ENCODE data around the gene TNFSF11.

Gene TNFSF11

GRCh38 chr13:42650506-42650905, 76.6 kb downstream of the TNFSF11 start:
- TF ChIP-seq, protein P1, sequence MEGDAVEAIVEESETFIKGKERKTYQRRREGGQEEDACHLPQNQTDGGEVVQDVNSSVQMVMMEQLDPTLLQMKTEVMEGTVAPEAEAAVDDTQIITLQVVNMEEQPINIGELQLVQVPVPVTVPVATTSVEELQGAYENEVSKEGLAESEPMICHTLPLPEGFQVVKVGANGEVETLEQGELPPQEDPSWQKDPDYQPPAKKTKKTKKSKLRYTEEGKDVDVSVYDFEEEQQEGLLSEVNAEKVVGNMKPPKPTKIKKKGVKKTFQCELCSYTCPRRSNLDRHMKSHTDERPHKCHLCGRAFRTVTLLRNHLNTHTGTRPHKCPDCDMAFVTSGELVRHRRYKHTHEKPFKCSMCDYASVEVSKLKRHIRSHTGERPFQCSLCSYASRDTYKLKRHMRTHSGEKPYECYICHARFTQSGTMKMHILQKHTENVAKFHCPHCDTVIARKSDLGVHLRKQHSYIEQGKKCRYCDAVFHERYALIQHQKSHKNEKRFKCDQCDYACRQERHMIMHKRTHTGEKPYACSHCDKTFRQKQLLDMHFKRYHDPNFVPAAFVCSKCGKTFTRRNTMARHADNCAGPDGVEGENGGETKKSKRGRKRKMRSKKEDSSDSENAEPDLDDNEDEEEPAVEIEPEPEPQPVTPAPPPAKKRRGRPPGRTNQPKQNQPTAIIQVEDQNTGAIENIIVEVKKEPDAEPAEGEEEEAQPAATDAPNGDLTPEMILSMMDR (conservative IDR thresholded peaks at IDR 0.05): no peak
- TF ChIP-seq ZFX (IDR thresholded peaks at IDR 0.05): no peak
- H3K27ac ChIP-seq: no peak overlapping the region

GRCh38 chr13:42651936-42652641, 78.1 kb downstream of the TNFSF11 start:
- no peak for TF ChIP-seq ZFX (IDR thresholded peaks at IDR 0.05)
- TF ChIP-seq, protein P1 (conservative IDR thresholded peaks at IDR 0.05): no peak
- no peak overlapping the region for H3K27ac ChIP-seq

- no peak overlapping the region for H3K27ac ChIP-seq
- TF ChIP-seq, protein P1 (conservative IDR thresholded peaks at IDR 0.05): no peak
- TF ChIP-seq ZFX (IDR thresholded peaks at IDR 0.05): no peak
Measured at GRCh38 chr13:42652642-42653415, 78.9 kb downstream of the TNFSF11 start.

DNA sequence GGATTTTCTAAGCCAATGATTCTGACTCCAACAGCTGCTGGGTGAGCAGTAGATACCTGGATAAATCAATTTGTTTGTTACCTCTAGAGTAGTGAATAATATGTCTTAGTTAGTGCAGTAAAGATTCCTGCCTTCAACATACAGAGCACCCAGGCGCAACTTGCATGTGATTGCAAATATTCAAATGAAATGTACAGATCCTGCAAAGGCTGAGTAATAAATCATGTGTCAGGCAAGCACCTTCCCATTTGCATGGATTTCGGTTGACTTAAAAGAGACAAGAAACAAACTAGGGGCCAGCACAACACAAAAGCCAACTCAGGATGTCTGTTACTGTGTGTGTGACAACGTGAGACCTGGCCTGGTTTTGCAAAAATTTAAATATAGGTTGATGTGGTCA, 79.7 kb downstream of the TNFSF11 start:
- TF ChIP-seq, protein P1 (conservative IDR thresholded peaks at IDR 0.05): no peak
- TF ChIP-seq ZFX (IDR thresholded peaks at IDR 0.05): no peak
- no peak overlapping the region for H3K27ac ChIP-seq

DNA sequence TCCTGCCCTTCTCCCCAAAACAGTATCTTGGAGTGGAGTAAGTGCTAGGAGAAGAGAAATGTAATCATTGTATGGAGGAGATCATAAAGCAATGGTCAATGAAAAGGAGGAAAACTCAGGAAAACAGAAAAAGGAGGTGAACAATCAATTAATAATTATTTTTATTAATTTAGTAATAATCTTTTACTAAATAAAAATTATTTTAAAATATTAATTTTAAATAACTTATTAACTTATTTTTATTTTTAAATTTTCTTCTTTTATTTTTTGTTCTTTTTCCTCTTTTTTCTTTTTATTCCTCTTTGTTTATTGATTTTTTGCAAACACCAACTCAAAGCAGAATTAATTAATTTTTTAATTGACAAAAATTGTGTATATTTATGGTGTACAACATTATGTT, 80.3 kb downstream of the TNFSF11 start:
- no peak overlapping the region for H3K27ac ChIP-seq
- TF ChIP-seq, protein P1 (conservative IDR thresholded peaks at IDR 0.05): no peak
- no peak for TF ChIP-seq ZFX (IDR thresholded peaks at IDR 0.05)

- no peak overlapping the region for H3K27ac ChIP-seq
- TF ChIP-seq, protein P1 (conservative IDR thresholded peaks at IDR 0.05): no peak
- TF ChIP-seq ZFX (IDR thresholded peaks at IDR 0.05): no peak
Measured at GRCh38 chr13:42654722-42655121, 80.8 kb downstream of the TNFSF11 start.

DNA sequence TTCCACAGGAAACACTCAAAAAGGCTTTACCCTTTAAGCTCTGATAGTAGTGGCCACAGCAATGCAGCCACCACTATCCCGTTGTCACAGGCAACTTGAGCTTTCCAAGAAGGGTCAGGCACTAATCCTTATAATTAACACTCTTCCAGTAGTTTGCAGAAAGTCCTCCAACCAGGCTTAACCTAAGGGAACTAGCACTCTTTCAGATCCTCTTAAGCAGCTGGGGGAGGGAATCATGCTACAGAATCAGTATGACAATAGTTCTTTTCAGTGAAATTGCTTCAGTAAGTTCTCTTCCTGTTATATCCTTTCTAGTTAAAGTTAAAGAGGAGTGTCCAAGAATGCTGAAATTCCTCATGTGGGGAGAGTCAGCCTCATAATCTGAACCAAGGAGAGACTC, 82.2 kb downstream of the TNFSF11 start:
- TF ChIP-seq ZFX (IDR thresholded peaks at IDR 0.05): no peak
- TF ChIP-seq, protein P1 (conservative IDR thresholded peaks at IDR 0.05): no peak
- H3K27ac ChIP-seq: no peak overlapping the region

Data from C4-2B (cell line).